SU-DHL-6 (cell line): ENCODE results near the gene LRRC72.

Experiments used
- CTCF ChIP-seq: fragments of 200-600 bp; sonication (generic); IDR thresholded peaks from one replicate; pipeline ENCODE4 v1.5.1; 2017; ENCODE audit warnings: antibody characterized with exemption, mild to moderate bottlenecking, low read length, moderate library complexity; ENCODE audit not compliant: insufficient read depth, poor library complexity, severe bottlenecking
- EZH2phosphoT487 ChIP-seq: fragments of 200-600 bp; sonication (generic), shearing (Covaris generic); conservative IDR thresholded peaks from 2 replicates; pipeline ENCODE4 v1.6.1; 2018; ENCODE audit warnings: mild to moderate bottlenecking, antibody characterized with exemption, low read length, moderate library complexity, mixed read lengths

- TF ChIP-seq CTCF (no peak), EZH2phosphoT487 (no peak)
These were observed 45.3 kb downstream of the LRRC72 start for GRCh38 chr7:16571941-16572340.
